GM18873 (cell line): Measurements from ENCODE around the gene FGF11.

ENCODE experiments used
- ATAC-seq: cut with Tn5 transposase; IDR thresholded peaks from one replicate; pipeline ENCODE4 v1.9.1; 2021; ENCODE audit warnings: mild to moderate bottlenecking, moderate library complexity, moderate number of reproducible peaks; ENCODE audit not compliant: unreplicated experiment, low FRiP score

FGF11 gene

GRCh38 chr17:7407485-7408251 is 31.6 kb upstream of the FGF11 start, which contains the start of gene NLGN2:
TSS of gene NLGN2 (plus strand) at chr17:7407845. CDS start at chr17:7408256, 411 bp downstream.
- ATAC-seq, result no peak

GRCh38 chr17:7408252-7408727 is 31.0 kb upstream of the FGF11 start:
- ATAC-seq, result no peak

GRCh38 chr17:7408863-7409262 is 30.4 kb upstream of the FGF11 start:
- ATAC-seq, result no peak

GRCh38 chr17:7409716-7410115 is 29.6 kb upstream of the FGF11 start:
- no peak for ATAC-seq

GRCh38 chr17:7410634-7411426 is 28.5 kb upstream of the FGF11 start:
- no peak for ATAC-seq

- no peak for ATAC-seq
Observed at GRCh38 chr17:7411427-7411750, 27.9 kb upstream of the FGF11 start.

GRCh38 chr17:7413346-7413985 is 25.8 kb upstream of the FGF11 start:
- ATAC-seq, result no peak

- no peak for ATAC-seq
Observed at GRCh38 chr17:7414837-7415236, 24.5 kb upstream of the FGF11 start.

- ATAC-seq, result no peak
Observed at GRCh38 chr17:7415784-7416183, 23.5 kb upstream of the FGF11 start.

- ATAC-seq, result no peak
Observed at GRCh38 chr17:7416323-7416722, 23.0 kb upstream of the FGF11 start.

GRCh38 chr17:7417056-7417655 is 22.2 kb upstream of the FGF11 start:
- ATAC-seq, result no peak

- ATAC-seq, result no peak
Observed at GRCh38 chr17:7418472-7419152, 20.7 kb upstream of the FGF11 start.

GRCh38 chr17:7419819-7420610 is 19.3 kb upstream of the FGF11 start, which contains the start of gene SPEM1:
TSS of gene SPEM1 (plus strand) at chr17:7420324. CDS start at chr17:7420385, 61 bp downstream.
- ATAC-seq, result no peak

GRCh38 chr17:7421186-7421585 is 18.1 kb upstream of the FGF11 start:
- no peak for ATAC-seq

- ATAC-seq, result no peak
Observed at GRCh38 chr17:7423679-7424078, 15.6 kb upstream of the FGF11 start.

- ATAC-seq, result no peak
Observed at GRCh38 chr17:7425316-7425715, 14.0 kb upstream of the FGF11 start, which contains the start of gene SPEM2. TSS of gene SPEM2 (plus strand) at chr17:7425616. CDS start at chr17:7425689, 73 bp downstream.

GRCh38 chr17:7425756-7426155 is 13.6 kb upstream of the FGF11 start:
- no peak for ATAC-seq

GRCh38 chr17:7426203-7426863 is 13.0 kb upstream of the FGF11 start:
- ATAC-seq, result no peak
